Vagina (tissue), 2 donors: ENCODE results near the gene PLA2G2D. TPM values are rescaled to one million over a fixed set of nuclear protein-coding genes. Genes with fewer than 3 reads are reported as not detected.
"Not testable (repeated sequence)": the region's sequence is repeated elsewhere in the genome, so short reads cannot be mapped to it uniquely, and the experiment has no call there.

Experiments used
- DNase-seq, 2 donors: peaks; one replicate each; pipeline ENCODE4 v3.0.0-alpha.2; 2017; ENCODE audit errors: extremely low spot score in 2 of 2
- H3K27ac ChIP-seq: fragments of 200-600 bp; sonication (generic); one replicate; pipeline ENCODE4 v1.5.1; 2019
- H3K27me3 ChIP-seq: fragments of 200-600 bp; sonication (generic); one replicate; pipeline ENCODE4 v1.5.1; 2019
- H3K36me3 ChIP-seq, 2 donors: fragments of 200-600 bp; sonication (generic); one replicate each; pipeline ENCODE4 v1.5.1; 2017 to 2019
- H3K4me1 ChIP-seq: fragments of 200-600 bp; sonication (generic); one replicate; pipeline ENCODE4 v1.5.1; 2019
- H3K4me3 ChIP-seq, 2 donors: fragments of 200-600 bp; sonication (generic); 1 replicate in 1 of 2; 2 replicates in 1 of 2; pipeline ENCODE4 v1.5.1; 2016 to 2019
- H3K9me3 ChIP-seq: fragments of 200-600 bp; sonication (generic); one replicate; pipeline ENCODE4 v1.5.1; 2019
- CTCF ChIP-seq, 3 experiments: fragments of 450-650 bp in 2 of 3; fragments of 200-600 bp in 1 of 3; sonication (generic) in 1 of 3; IDR thresholded peaks; one replicate each; pipeline ENCODE4 v1.5.1; 2017 to 2019; ENCODE audit warnings: antibody characterized with exemption in 3 of 3, mild to moderate bottlenecking in 2 of 3, moderate library complexity in 2 of 3
- POLR2A ChIP-seq, 2 donors: fragments of 450-650 bp; IDR thresholded peaks; one replicate each; pipeline ENCODE4 v1.6.1; 2017; ENCODE audit warnings: antibody characterized with exemption in 2 of 2, mild to moderate bottlenecking in 2 of 2, moderate library complexity in 2 of 2
- POLR2AphosphoS5 ChIP-seq, 2 donors: sonication (generic); formaldehyde crosslinking; IDR thresholded peaks; one replicate each; pipeline ENCODE4 v1.9.0; 2017; ENCODE audit warnings: antibody characterized with exemption in 2 of 2, mild to moderate bottlenecking in 2 of 2, low read depth in 1 of 2; ENCODE audit not compliant: insufficient read depth in 1 of 2
- intact Hi-C: fragments of 100-400 bp; cut with DNase I; formaldehyde crosslinking; loops from one replicate; pipeline ENCODE4 v1.15.1; 2023
- total RNA-seq: library from RNA; depleted of rRNA; stranded (reverse); fragments of >200 nt; gene quantifications from one replicate; pipeline ENCODE4 v1.2.3, GENCODE V29; 2016

PLA2G2D gene
- total RNA-seq, 1 donor from 2014 or later: not detected

GRCh38 chr1:20134995-20135394 is 15.7 kb upstream of the PLA2G2D start:
- TF ChIP-seq POLR2A (IDR thresholded peaks at IDR 0.05): no peak
- no peak for TF ChIP-seq POLR2AphosphoS5 (IDR thresholded peaks at IDR 0.05; ENCODE audit: insufficient read depth in 1 of 2, low read depth in 1 of 2)
- TF ChIP-seq CTCF (IDR thresholded peaks at IDR 0.05): no peak
- no peak for DNase-seq
- no peaks in the 10 kb centered on the region for H3K9me3 ChIP-seq
- H3K4me1 ChIP-seq: no peaks in the 10 kb centered on the region
- intact Hi-C loops: no loop called here
- H3K4me3 ChIP-seq: no peak overlapping the region
- no peak overlapping the region for H3K27ac ChIP-seq
- H3K36me3 ChIP-seq: no peaks in the 10 kb centered on the region
- no peaks in the 10 kb centered on the region for H3K27me3 ChIP-seq

- DNase-seq, H3K27ac ChIP-seq, H3K36me3 ChIP-seq, H3K4me1 ChIP-seq, H3K4me3 ChIP-seq, H3K27me3 ChIP-seq, H3K9me3 ChIP-seq, intact Hi-C loops: not testable (repeated sequence)
These were observed 11.2 kb upstream of the PLA2G2D start for GRCh38 chr1:20130518-20130917.

GRCh38 chr1:20126806-20127440 is 7.6 kb upstream of the PLA2G2D start:
- no peaks in the 10 kb centered on the region for H3K36me3 ChIP-seq
- H3K27me3 ChIP-seq: no peaks in the 10 kb centered on the region
- no peak overlapping the region for H3K4me3 ChIP-seq
- TF ChIP-seq CTCF (IDR thresholded peaks at IDR 0.05): no peak
- TF ChIP-seq POLR2AphosphoS5 (IDR thresholded peaks at IDR 0.05; ENCODE audit: insufficient read depth in 1 of 2, low read depth in 1 of 2): no peak
- intact Hi-C loops: no loop called here
- H3K4me1 ChIP-seq: peaks cover 9% of the 10 kb centered on the region
- no peak for DNase-seq
- no peak overlapping the region for H3K27ac ChIP-seq
- H3K9me3 ChIP-seq: no peaks in the 10 kb centered on the region

- DNase-seq: no peak
- no peak for TF ChIP-seq POLR2AphosphoS5 (IDR thresholded peaks at IDR 0.05; ENCODE audit: insufficient read depth in 1 of 2, low read depth in 1 of 2)
- no peak for TF ChIP-seq CTCF (IDR thresholded peaks at IDR 0.05)
- no peak for TF ChIP-seq POLR2A (IDR thresholded peaks at IDR 0.05)
- Histone ChIP-seq H3K36me3 (no peaks in the 10 kb centered on the region), H3K27me3 (no peaks in the 10 kb centered on the region), H3K27ac (no peak overlapping the region), H3K4me1 (peaks cover 9% of the 10 kb centered on the region), H3K9me3 (no peaks in the 10 kb centered on the region), H3K4me3 (no peak overlapping the region)
- intact Hi-C loops: no loop called here
These were observed 6.9 kb upstream of the PLA2G2D start for GRCh38 chr1:20126041-20126805.

- no peak for DNase-seq
- no peaks in the 10 kb centered on the region for H3K9me3 ChIP-seq
- no peak overlapping the region for H3K27ac ChIP-seq
- H3K4me1 ChIP-seq: peaks cover 9% of the 10 kb centered on the region
- TF ChIP-seq POLR2A (IDR thresholded peaks at IDR 0.05) (no peak), CTCF (IDR thresholded peaks at IDR 0.05) (no peak), POLR2AphosphoS5 (IDR thresholded peaks at IDR 0.05; ENCODE audit: insufficient read depth in 1 of 2, low read depth in 1 of 2) (no peak)
- no peak overlapping the region for H3K4me3 ChIP-seq
- H3K36me3 ChIP-seq: no peaks in the 10 kb centered on the region
- intact Hi-C loops: no loop called here
- H3K27me3 ChIP-seq: no peaks in the 10 kb centered on the region
These were observed 5.8 kb upstream of the PLA2G2D start for GRCh38 chr1:20125100-20125499.
